ENCODE data around the gene IQSEC3. TPM values are rescaled to one million over a fixed set of nuclear protein-coding genes. Genes with fewer than 3 reads are reported as not detected.

Gene IQSEC3
- total RNA-seq, 1 experiment from 2014 or later, result not detected

DNA sequence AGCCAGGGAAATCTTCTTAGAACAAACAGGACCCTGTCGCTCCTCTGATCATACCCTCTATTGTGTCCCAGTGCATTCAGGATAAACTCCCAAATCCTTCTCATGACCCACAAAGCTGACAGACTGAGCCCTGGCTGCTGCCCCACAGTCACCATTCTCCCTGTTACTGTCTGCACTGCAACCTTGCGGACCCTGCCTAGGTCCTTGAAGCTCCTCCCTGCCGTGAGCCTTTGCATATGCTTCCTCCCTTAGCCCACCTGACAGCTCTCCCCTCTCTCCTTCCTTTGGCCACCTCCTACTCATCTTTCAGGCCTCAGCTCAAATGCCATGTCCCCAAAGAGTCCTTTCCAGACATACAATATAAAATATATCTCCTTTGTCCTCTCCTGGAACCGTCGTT lies 85.0 kb downstream of the IQSEC3 start:
- Histone ChIP-seq H3K4me1 (ENCODE audit: insufficient read depth, low read length, poor library complexity, severe bottlenecking) (no peaks in the 10 kb centered on the region), H3K36me3 (ENCODE audit: insufficient read depth, low read length, poor library complexity, severe bottlenecking) (no peaks in the 10 kb centered on the region), H3K27me3 (replicated peaks; ENCODE audit: insufficient read depth, low read depth, low read length, poor library complexity) (no peaks in the 10 kb centered on the region), H3K9me3 (ENCODE audit: low read depth, low read length, poor library complexity, severe bottlenecking) (no peaks in the 10 kb centered on the region), H3K27ac (ENCODE audit: low read depth, low read length, poor library complexity, severe bottlenecking) (no peak overlapping the region), H3K4me3 (ENCODE audit: low read depth, low read length, poor library complexity, severe bottlenecking) (no peak overlapping the region)
- no peak for DNase-seq (ENCODE audit: low spot score)
- POLR2A ChIA-PET (ENCODE audit: low non-redundant PET), result no interaction called here
- BruUV-seq (replicated peaks), result no TSS peak
- intact Hi-C loops (cut with micrococcal nuclease; ENCODE audit: unreplicated experiment), result no loop called here
- TF ChIP-seq CTCF (conservative IDR thresholded peaks at IDR 0.05; ENCODE audit: low read depth, low read length) (no peak), EZH2 (IDR thresholded peaks at IDR 0.05; ENCODE audit: borderline replicate concordance, low read depth, low read length, poor library complexity, severe bottlenecking) (no peak)
- CTCF ChIA-PET, result no interaction called here

DNA sequence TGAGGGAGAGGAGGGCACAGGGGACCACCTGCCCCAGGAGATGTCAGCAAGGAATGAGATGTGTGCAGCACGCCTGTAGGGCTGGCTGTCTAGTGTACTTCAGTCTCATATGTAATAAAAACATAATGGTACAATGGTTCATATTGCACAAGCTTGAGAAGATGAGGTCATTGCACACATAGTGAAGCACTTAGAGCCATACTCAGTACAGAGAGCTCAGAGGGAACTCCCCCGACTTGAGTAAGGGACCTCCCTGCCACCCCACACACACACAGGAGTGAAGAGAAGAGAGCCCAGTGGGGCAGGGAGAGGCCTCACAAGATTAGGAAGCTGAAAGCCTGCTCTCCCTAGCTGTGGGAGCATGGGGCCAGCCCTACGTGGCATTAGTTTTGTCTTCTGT lies 85.9 kb downstream of the IQSEC3 start:
- no peak for DNase-seq (ENCODE audit: low spot score)
- no peak overlapping the region for H3K4me3 ChIP-seq (ENCODE audit: low read depth, low read length, poor library complexity, severe bottlenecking)
- ChIA-PET CTCF (no interaction called here), POLR2A (ENCODE audit: low non-redundant PET) (no interaction called here)
- no peaks in the 10 kb centered on the region for H3K27me3 ChIP-seq (replicated peaks; ENCODE audit: insufficient read depth, low read depth, low read length, poor library complexity)
- TF ChIP-seq EZH2 (IDR thresholded peaks at IDR 0.05; ENCODE audit: borderline replicate concordance, low read depth, low read length, poor library complexity, severe bottlenecking) (no peak), CTCF (conservative IDR thresholded peaks at IDR 0.05; ENCODE audit: low read depth, low read length) (no peak)
- no TSS peak for BruUV-seq (replicated peaks)
- intact Hi-C loops (cut with micrococcal nuclease; ENCODE audit: unreplicated experiment), result no loop called here
- H3K9me3 ChIP-seq (ENCODE audit: low read depth, low read length, poor library complexity, severe bottlenecking), result no peaks in the 10 kb centered on the region
- no peaks in the 10 kb centered on the region for H3K4me1 ChIP-seq (ENCODE audit: insufficient read depth, low read length, poor library complexity, severe bottlenecking)
- H3K36me3 ChIP-seq (ENCODE audit: insufficient read depth, low read length, poor library complexity, severe bottlenecking), result no peaks in the 10 kb centered on the region
- H3K27ac ChIP-seq (ENCODE audit: low read depth, low read length, poor library complexity, severe bottlenecking), result no peak overlapping the region

- ChIA-PET POLR2A (ENCODE audit: low non-redundant PET) (no interaction called here), CTCF (interaction anchor here (0.6 kb wide), 1 partner anchor 52 kb away, joined by 23 read pairs; no protein-coding TSS in a partner anchor)
- H3K36me3 ChIP-seq (ENCODE audit: insufficient read depth, low read length, poor library complexity, severe bottlenecking), result no peaks in the 10 kb centered on the region
- intact Hi-C loops (cut with micrococcal nuclease; ENCODE audit: unreplicated experiment), result no loop called here
- peak; percentile 67 for DNase-seq (ENCODE audit: low spot score)
- no peak overlapping the region for H3K4me3 ChIP-seq (ENCODE audit: low read depth, low read length, poor library complexity, severe bottlenecking)
- BruUV-seq (replicated peaks), result no TSS peak
- H3K27ac ChIP-seq (ENCODE audit: low read depth, low read length, poor library complexity, severe bottlenecking), result no peak overlapping the region
- no peaks in the 10 kb centered on the region for H3K27me3 ChIP-seq (replicated peaks; ENCODE audit: insufficient read depth, low read depth, low read length, poor library complexity)
- no peaks in the 10 kb centered on the region for H3K4me1 ChIP-seq (ENCODE audit: insufficient read depth, low read length, poor library complexity, severe bottlenecking)
- TF ChIP-seq CTCF (conservative IDR thresholded peaks at IDR 0.05; ENCODE audit: low read depth, low read length), result peak; percentile 81
- no peak for TF ChIP-seq EZH2 (IDR thresholded peaks at IDR 0.05; ENCODE audit: borderline replicate concordance, low read depth, low read length, poor library complexity, severe bottlenecking)
- no peaks in the 10 kb centered on the region for H3K9me3 ChIP-seq (ENCODE audit: low read depth, low read length, poor library complexity, severe bottlenecking)
Measured at GRCh38 chr12:153080-153746, 86.6 kb downstream of the IQSEC3 start.

Measured in A673 (cell line).